GM11168 (cell line): ENCODE results near the gene ZDHHC9.

Experiments
- in situ Hi-C: fragments of 300-500 bp; cut with MboI; formaldehyde crosslinking; loops from one replicate; pipeline ENCODE4 v1.12.0; 2022; ENCODE audit warnings: low sequenced_read_pairs; ENCODE audit not compliant: unreplicated experiment

Gene ZDHHC9

DNA sequence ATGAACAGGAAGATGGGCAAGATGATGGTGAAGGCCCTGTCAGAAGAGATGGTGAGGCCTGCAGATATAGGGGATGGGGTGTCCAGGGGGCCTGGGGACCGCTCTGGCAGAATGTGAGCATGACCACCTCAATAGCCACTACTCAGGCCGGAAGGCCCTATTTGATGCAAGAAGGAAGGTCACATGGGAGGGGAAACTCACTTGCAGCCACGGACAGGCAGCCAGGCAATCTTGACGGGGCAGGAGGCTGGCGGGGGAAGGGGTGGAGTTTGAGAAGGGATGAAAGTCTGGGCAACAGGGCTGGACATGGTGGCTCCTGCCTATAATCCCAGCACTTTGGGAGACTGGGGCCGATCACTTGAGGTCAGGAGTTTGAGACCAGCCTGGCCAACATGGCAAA, 55.2 kb downstream of the ZDHHC9 start:
- in situ Hi-C loops, result no loop called here

DNA sequence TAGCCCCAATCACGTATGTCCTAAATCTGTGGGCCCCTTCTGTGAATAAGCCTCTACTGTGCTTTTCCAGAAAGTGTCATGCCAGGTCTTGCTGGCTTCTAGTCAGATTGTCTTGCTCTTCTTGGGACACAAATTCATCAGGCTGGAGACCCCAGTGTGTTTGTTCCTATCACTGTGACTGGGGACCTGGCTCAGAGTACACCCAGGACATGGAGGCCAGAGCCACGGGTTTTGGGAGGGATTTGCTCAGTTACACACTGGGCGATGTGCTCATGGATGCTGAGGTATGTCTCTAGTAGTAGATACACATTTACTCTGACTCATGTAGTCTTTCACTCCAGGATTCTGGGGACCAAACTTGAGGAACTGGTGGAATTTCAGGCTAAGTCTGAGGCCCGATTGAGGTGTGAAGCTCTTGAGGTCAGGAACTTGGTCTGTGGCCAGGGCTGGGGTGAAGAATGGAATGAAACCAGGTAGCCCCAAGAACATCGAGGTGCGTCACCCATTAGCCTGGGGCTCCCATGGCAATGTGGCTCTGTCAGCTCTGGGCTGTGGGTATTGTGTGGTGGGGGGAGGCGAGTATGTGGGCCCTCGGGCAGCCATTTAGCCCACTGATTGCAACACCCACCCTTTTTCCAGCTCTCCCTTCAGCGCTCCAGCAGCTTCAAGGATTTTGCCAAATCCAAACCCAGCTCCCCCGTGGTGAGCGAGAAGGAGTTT, 56.2 kb downstream of the ZDHHC9 start:
- in situ Hi-C loops, result no loop called here

DNA sequence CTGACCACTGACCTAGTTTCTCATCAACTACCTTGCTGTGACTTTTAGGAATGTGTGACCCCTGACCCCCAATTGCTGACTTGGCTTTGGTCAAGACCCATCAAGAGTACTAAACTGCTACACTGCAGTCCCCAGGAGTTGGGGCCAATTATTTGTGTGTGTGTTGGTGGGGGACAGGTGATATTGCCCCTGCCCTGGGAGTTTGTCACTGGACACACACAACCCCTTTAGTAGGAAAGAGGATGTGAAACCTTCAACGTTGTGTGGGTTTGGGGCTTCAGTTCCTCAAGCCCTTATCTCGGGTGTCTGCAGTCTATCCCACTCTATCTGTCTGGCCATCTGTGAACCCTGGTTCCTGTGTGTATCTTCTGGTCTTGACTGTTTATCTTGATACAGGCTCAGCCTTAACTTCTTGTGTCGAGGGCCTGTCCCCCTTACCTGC, 57.5 kb downstream of the ZDHHC9 start:
- in situ Hi-C loops, result no loop called here

DNA sequence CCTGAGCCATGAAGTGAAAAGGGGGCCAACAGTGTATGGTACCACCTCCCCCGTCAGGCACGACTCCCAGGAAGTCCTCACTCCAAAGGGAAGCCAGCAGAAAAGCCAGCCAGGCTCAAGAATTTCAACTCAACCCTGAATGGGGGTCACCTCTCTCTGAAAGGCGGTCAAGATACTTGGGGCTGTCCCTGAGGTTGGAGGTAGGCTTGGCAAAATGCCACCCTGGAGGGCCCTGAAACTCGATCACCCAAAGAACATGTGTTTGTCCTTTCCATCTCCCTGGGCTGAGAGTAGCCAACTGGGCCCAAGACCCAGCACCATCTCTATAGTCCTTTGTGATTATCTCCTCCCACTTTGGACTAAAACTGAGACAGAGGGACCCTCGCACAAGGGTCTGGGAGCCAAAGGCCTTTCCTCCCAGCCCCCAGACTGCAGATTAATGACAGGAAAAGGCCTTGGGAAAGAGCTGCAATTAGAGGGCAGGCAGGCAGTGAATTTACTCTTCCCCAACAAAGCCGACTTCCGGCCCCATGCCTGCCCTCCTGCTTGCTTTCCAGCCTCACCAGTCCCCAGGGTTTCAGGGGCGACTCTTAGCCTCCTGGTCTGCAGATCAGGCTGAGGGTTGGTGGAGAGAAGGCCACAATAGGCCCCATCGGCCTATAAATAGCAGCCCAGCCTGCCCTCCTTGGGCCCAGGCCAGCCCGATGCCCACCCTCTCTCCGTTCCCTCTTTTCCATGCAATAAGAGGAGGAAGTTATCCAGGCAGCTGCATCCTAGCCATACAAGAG, 58.3 kb downstream of the ZDHHC9 start:
- in situ Hi-C loops, result no loop called here

DNA sequence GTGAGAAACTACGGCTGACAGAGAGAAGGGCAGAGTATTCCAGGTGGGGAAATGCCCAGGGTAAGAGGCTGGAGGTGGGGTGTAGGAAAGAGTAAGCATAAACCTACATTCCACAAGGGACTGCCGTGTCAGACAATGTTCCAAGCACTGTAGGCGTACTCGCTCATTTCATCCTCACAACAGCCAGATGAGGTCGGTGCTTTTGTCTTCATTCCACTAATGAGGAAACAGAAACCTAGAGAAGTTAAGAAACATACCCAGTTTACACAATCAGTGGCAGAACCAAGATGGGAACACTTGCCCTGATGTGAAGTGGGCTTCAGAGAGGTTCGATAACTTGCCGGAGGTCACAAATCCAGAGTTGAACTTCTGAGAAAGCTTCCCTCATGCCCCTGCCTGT, 59.3 kb downstream of the ZDHHC9 start:
- in situ Hi-C loops, result no loop called here

DNA sequence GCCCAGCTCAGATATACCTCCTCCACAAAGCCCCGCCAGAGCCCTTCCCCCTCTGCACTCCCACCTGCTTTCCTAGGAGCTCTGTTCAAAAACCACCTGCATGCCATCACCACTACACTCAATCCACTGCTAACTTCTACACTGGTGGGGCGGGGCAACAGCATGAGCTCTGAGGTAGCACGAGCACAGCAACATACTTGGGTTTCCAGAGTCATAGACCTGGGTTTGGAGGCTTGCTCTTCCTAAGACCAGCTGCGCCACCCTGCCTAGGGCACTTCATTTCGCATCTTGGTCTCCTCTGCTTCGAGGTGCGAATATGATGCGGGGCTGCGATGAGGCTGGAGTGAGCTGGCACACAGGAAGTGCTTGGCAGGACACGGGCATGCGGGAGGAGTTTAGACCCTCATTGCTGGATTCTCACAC, 60.4 kb downstream of the ZDHHC9 start:
- in situ Hi-C loops, result no loop called here

DNA sequence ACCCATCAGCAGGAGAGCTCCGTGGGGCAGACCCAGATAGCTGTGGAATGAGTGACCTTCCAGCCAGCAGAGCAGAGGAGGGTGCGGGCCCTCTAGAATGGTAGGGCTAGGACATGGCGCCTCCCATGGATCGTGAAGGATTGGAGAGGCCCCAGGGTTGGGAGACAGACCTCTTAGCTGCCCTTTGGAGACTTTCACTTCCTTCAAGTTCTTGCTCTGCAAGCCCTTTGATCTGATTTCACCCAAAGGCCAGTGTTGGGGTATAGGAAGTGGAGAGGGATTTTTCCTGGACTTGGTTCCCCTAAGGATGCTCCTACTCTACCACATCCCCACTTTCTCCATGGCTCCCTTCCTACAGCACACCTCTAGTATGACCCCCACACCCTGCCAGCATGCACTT, 61.0 kb downstream of the ZDHHC9 start:
- in situ Hi-C loops, result no loop called here

DNA sequence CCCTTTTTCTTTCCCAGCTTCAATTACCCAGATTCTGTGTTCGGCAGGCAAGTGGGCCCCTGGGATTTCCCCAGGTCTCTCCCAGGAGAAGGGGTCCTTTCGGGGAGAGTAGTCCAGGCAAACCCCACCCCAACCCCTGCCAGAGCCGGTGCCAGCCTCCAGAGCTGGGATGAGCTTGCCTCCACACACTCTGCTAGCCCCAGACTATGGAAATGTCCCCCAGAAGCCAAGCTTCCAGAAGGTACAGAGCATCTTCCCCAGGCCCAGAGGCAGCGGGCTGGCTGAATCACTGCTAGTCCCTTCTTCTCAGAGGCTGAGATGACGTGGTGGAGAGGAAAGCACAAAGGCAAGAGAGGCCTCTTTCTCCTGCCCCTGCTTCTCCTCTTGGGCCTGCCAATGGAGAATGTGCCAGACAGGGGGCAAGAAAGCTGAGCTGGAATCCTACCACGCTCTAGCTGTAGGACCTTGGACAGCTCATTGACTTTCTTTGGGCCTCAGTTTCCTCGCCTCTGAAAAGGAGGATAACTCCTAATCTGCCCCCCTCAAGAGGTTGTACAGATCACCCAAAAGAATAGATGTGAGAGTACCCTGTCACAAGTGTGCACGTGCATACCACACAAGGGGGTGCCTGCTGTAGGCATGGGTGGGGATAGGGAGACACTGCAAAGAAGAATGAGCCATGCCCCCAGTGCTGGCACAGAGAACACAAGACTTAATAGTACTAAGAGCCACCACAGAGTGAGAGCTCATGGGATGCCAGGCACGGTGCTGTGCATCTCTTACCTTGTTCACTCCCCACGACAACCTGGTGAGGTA, 61.8 kb downstream of the ZDHHC9 start:
- in situ Hi-C loops, result no loop called here

DNA sequence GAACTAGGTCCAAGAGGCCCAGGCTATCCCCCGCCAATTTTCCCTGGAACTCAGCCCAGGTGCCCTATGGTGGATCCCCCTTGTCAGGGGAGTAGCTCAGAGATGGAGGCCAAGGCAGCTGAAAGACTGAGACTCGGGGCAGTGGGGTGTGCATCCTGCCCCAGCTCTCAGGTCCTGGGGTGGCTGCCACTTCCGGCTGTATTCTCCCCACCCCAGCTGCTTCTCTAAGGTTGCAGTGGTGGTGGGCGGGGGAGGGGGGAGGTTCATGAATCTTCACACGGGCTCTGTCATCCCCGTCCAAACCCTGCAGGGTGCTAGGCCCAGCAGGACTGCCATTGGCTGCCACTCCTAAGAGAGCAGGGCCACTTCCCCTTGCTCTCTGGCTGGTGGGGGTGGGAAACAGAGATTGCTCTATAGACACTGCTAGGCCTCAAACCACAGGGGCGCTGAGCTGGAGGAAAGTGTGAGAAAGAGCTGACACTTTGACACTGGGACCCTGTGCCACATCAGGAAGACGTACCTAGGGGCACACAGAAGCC, 62.5 kb downstream of the ZDHHC9 start:
- in situ Hi-C loops, result no loop called here

DNA sequence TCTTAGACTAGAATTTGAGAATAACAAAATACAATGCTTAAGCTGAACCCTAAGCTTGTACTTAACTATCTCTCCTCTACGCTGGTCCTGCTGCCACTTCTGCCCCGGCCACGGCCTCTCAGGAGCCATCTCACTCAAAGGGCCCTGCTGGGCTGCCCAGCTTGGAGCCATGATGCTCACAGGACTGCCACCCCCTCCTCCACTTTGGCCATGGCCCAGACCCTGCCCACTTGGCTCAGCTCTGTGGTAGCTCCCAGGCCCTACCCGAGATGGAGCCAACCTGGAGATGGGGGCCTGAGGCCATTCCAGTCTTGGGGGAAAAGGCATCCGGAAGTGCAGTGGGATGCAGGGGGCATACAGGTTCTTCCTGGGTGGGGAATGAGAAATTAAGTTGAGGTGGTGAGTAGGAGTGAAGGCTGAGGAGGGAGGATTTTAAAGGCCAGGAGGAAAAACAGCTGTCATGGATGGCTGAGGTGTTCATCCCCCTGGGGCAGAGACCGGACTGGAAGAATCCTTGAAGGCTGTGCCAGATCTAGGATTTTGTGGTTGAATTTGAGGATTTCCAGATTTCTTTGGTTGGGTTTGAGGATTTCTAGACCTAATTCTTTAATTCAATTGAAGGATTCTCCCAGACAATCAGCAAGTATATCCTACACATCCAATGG, 63.1 kb downstream of the ZDHHC9 start:
- in situ Hi-C loops, result no loop called here

DNA sequence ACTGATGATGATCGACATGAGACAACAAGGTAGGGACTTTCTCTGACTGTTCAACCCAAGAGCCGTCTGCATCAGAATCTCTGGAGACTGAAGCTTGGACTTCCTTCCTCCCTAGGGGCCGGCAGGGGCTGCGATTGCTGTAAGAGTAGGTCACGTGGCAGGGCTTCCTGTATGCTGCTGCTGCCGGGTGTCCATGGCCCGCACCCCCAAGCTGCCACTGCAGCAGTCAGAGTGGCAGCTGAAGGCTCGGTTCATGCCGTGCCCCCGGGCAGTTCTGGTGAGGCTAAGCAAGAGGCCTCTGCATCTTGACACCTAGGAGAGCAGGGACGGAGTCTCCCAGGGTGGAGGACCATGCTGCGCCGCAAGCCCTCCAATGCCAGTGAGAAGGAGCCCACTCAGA, 63.9 kb downstream of the ZDHHC9 start, which contains the start of gene SASH3:
Gene SASH3 (plus strand): TSS at position 203 of the 400 bp plus-strand sequence. CDS start 149 bp downstream, at position 352.
- in situ Hi-C loops, result no loop called here

DNA sequence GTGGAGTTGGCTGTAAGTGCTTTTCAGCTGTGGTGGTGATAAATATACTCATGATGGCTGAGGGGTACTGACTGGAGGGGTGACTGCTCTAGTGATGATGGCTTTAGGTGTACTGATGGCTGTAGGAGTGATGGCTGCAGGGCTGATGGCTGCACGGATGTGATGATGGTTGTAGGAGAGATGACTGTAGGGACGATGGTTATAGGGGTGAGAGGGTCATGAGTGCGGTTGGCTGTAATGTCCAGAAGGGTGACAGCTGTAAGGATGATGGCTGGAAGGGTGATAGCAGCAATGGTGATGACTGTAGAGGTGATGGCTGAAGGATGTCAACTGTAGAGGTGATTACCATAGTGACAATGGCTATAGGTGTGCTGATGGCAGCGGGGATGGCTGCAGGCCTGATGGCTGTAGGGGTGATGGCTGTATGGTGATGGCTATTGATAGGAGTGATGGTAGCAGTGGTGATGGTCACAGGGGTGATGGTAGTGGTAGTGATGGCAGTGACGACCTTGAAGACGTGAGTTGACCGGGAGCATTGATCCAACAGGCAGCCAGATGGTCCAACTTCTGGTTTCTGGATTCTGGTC, 64.5 kb downstream of the ZDHHC9 start:
- in situ Hi-C loops, result no loop called here

DNA sequence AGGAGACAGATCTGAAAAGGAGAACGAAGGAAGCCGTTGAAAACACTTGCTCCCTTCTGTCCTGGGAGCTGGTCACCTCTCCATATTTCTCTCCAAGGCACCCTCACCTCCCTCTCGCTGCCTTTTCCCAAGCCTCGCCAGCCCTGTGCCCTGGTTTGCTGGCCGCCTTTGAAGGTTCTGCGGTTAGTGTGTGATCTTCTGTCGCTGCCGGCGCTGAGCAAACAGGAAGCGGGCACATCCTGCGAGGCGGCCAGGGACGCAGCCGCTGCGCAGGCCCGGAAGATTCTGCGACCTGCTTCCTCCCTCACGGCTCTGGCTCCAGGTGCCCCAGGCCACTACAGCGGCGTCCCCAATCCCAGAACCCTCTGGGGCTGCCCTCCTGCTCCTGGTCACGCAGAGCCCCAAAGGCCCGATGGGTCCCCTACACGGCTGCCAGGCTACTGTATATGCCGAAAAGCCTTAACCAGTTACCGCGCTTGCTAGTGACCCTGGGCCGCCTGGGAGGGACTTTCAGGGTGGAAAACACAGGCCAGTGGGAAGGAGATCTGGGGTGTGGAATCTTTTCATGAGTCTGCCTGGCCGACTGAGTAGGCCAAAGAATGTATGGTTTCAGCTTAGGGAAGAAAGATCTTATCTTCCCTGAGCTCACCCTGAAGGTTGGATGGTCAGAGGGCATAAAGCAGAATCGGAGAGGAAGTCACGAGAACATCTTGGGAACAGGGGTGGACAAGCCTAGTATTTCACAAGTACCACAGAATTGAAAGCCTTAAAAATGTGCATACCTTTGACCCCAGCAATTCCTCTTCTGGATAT, 66.3 kb downstream of the ZDHHC9 start:
- in situ Hi-C loops, result no loop called here

DNA sequence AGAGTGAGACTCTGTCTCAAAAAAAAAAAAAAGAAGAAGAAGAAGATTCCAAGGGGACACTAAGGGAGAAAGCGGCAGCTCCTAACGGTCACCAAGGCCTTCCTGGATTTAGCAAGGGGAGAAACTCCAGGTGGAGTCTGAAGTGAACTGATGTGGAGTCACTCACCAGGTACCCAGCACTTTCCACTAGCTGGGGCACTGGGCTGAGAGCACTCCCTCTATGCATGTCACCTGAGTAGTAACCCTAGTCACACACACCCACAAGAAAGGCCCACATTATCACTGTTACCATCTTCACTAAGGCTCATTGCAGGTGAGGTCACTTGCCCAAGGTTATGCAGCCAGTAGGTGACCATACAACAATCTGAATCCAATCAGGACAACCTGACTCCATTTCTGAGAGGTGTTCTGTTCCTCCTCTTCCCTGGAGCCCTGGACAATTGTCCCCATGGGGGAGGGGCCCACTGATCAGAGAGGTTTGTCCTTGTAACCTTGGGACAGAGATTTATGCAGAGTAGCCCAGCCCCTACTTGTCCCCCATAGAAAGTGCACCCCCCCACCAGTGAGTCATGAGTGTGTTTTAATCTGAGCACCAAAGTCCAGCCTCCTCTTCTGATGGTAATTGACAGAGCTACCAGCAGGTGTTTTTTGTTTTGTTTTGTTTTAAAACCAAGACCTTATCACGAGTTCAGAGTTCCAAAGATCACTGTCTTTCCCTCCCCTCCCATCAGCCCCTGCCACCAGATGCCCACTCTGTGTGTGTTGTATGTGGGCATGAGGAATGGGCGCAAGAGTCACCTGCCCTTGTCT, 69.8 kb downstream of the ZDHHC9 start:
- in situ Hi-C loops, result no loop called here

DNA sequence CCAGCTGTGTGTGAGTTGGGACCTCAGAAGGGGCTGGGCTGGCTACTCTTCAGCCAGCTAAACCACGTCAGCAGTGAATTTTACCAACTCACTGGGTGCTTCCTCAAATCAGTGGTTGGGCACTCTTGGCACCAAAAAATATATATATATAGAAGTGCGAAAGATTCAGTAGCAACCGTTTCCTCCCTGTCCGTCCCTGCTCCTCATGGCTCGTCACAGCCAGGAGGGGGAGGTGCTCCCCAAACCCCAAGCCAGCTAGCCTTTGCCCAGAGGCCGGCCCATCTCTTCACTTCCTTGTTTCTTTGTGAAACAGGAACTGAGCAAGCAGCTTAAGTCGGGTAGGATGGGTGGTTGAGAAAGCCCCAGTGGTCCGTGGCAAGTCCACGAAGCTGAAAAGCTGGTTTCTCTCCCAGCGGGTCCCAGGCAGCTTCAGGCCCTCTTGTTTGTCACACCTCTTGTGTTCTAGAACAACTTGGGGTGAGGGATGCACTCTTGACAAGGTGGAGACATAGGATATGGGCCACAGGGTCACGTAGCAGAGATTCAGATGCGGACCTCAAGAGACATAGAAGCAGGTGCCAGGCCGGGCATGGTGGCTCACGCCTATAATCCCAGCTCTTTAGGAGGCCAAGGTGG, 70.8 kb downstream of the ZDHHC9 start:
- in situ Hi-C loops, result no loop called here

DNA sequence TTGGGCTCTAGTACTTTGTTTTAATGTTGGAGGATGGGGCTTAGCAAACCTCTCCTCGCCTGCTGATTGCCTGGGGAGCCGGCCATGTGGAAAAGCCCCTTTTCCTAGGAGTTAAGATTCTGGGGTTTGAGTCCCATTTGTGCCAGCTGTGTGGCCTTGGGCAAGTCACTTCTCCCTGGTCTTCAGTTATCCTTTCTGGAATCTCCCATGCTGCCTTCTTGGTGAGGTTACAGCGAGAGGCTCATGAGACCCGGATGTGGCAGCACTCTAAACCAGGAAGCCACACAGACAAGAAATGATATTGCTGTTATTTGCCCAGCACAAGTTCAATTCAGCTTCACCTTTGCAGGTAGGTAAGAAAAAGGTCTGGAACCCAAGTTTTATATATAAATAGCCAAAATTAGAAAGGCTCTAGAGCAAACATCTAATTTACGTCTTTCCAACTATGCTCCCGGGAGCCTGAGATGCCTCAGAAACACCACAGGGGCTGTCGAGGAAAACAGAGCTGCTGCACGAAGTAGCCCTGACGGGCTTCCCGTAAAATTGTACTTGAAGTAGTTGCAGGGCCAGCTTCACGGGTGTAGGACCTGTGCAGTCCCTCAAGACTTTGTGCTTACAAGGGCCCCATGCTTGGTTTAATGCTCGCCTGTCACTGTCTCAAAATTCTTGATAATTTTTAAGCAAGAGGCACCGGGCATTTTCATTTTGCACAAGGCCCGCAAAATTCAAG, 72.3 kb downstream of the ZDHHC9 start:
- in situ Hi-C loops, result no loop called here
